Renal pelvis (tissue), 4 donors: ENCODE data around the gene ALG14. TPM values are rescaled to one million over a fixed set of nuclear protein-coding genes. Genes with fewer than 3 reads are reported as not detected.
"Not testable (repeated sequence)": the region's sequence is repeated elsewhere in the genome, so short reads cannot be mapped to it uniquely, and the experiment has no call there.

Experiments used
- DNase-seq: peaks from one replicate; pipeline ENCODE4 v3.0.0-alpha.2; 2013
- polyA plus RNA-seq, 3 donors: library from polyadenylated mRNA; unstranded; fragments of 120-200 nt; gene quantifications; one replicate each; pipeline ENCODE4 v1.2.1, GENCODE V29; 2013; ENCODE audit not compliant: insufficient read length in 3 of 3

Gene ALG14
- polyA plus RNA-seq, 3 donors: 12.8 to 16.3 (median 13.7) TPM

- no peak for DNase-seq
Measured at GRCh38 chr1:95048317-95048716, 24.4 kb downstream of the ALG14 start.

- not testable (repeated sequence) for DNase-seq
Measured at GRCh38 chr1:95047624-95048023, 25.1 kb downstream of the ALG14 start.

GRCh38 chr1:95046359-95046758, 26.4 kb downstream of the ALG14 start:
- no peak for DNase-seq

DNA sequence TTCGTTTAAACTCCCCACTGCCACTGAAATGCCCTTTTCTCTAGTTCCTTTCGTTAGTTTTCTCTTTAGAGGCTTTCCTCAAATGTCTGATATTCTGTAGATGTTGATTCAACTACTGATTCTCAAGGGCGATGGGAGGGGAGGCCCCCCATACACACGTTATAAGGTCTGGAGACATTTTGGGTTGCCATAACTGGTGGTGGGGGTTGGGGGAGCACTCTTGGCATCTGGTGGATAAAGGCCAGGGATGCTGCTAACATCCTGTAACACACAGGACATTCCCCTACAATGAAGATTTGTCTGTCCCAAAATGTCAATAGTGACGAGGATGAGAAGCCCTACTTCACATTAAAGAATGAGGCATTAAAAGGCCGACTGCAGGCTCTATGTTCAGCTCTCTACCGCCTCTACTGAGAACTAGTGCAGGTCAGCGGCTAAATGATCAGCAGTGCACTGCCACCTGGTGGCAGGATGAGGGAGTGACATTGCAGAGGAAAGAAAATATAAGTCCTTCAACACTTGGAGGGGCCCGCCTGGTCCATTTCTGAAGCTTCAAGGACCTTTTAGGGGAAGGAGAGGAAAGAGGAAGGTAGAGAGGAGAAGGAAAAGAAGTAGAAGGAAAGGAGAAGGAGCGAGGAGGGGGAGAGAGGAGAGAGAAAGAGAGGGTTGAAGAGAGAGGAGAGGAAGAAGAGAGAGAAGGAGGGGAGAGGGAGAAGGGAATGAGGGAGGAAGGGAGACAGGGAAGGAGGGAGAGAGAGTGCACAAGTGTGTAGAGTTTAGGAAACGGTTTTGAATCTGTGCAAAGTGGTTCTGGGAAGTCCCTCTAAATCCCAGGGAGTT, 29.4 kb downstream of the ALG14 start:
- peak; percentile 86 for DNase-seq

GRCh38 chr1:95042286-95042685, 30.5 kb downstream of the ALG14 start:
- no peak for DNase-seq

GRCh38 chr1:95041491-95042165, 31.1 kb downstream of the ALG14 start:
- peak; percentile 81 for DNase-seq

- DNase-seq: no peak
Measured at GRCh38 chr1:95040032-95040525, 32.7 kb downstream of the ALG14 start.

GRCh38 chr1:95039360-95040031, 33.3 kb downstream of the ALG14 start:
- no peak for DNase-seq

- DNase-seq: no peak
Measured at GRCh38 chr1:95035536-95035935, 37.2 kb downstream of the ALG14 start.

GRCh38 chr1:95034506-95034905, 38.2 kb downstream of the ALG14 start:
- no peak for DNase-seq

DNA sequence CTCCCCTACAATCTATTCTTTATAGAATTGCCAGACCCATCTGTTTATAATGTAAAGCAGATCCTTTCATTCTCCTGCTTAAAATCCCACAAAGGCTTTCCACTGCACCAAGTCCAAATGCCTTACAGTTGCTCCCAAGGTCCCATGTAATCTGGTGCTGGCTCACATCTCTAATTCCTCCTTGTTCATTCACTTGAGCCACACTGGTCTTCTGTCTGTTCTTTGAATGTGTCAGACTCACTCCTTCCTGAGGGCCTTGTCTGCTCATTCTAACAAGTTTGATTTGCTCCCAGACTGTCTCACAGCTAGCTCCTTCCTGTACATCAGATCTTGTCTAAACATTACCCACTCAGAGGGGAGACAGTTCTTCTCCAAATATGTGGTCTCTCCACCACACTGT, 38.9 kb downstream of the ALG14 start:
- no peak for DNase-seq

- no peak for DNase-seq
Measured at GRCh38 chr1:95029532-95029931, 43.2 kb downstream of the ALG14 start.

- DNase-seq: no peak
Measured at GRCh38 chr1:95028954-95029353, 43.8 kb downstream of the ALG14 start.

- no peak for DNase-seq
Measured at GRCh38 chr1:95027046-95027445, 45.7 kb downstream of the ALG14 start.

- no peak for DNase-seq
Measured at GRCh38 chr1:95023399-95024043, 49.2 kb downstream of the ALG14 start.

DNA sequence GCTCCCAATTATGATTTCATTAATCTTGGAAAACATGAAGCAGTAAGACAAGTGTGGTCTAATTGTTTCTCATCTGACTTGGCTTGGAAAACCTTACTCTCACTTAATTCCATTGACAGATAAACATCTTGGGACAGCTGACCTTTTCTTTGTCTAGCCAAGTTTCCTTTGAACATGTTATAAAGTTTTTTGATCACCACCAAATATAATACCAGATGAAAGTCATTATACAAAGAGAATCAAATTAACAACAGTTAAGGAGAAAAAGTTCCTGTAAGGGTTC, 50.2 kb downstream of the ALG14 start:
- no peak for DNase-seq

- DNase-seq: no peak
Measured at GRCh38 chr1:95021805-95022643, 50.7 kb downstream of the ALG14 start.

- DNase-seq: no peak
Measured at GRCh38 chr1:95021119-95021518, 51.6 kb downstream of the ALG14 start.

DNA sequence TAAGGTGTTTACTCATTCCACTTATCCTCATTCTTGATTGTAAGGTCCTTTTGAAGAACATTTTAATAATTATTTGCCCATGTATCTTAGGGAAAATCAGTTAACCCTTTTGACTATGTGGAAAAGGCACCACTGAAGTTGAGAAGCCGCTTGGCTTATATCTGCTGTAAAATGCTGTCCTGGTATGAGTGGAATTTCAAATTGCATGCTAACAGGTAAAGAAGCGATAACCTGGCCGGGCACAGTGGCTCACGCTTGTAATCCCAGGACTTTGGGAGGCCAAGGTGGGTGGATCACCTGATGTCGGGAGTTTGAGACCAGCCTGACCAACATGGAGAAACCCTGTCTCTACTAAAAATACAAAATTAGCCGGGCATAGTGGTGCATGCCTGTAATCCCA, 53.3 kb downstream of the ALG14 start:
- not testable (repeated sequence) for DNase-seq

- DNase-seq: no peak
Measured at GRCh38 chr1:95018602-95019369, 54.0 kb downstream of the ALG14 start.

DNA sequence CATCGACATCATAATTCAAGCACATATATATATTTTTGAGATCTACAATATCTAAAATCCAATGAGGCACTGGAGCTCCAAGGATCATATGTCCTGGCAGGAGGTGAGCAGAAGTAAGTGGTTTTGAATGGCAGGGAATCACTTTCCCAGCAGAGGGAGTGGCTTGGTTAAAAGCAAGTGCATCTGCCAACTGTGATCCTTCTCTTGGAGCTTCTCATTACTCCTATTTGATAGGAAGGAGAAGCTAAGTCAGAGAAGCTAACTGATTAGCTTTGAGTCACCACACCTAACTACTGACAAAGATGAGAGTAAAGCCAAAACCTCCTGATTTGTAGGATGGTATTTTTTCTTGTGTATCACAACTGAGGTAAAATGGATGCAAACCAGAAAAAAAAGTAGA, 55.0 kb downstream of the ALG14 start:
- no peak for DNase-seq
